ENCODE measurements around the gene IBA57.
A peak's percentile ranks its signal among the peaks of the same experiment; 100 is the strongest.
"Not testable (repeated sequence)": the region's sequence is repeated elsewhere in the genome, so short reads cannot be mapped to it uniquely, and the experiment has no call there.

IBA57 gene

GRCh38 chr1:228172591-228173527, 7.3 kb downstream of the IBA57 start:
- DNase-seq (ENCODE audit: low spot score): no peak

- DNase-seq (ENCODE audit: low spot score): peak; percentile 73
Observed at GRCh38 chr1:228173528-228174481, 8.2 kb downstream of the IBA57 start.

- DNase-seq (ENCODE audit: low spot score): peak; percentile 71
Observed at GRCh38 chr1:228174482-228175315, 9.1 kb downstream of the IBA57 start.

- DNase-seq (ENCODE audit: low spot score): no peak
Observed at GRCh38 chr1:228175316-228176023, 9.9 kb downstream of the IBA57 start.

GRCh38 chr1:228176024-228176395, 10.4 kb downstream of the IBA57 start:
- DNase-seq (ENCODE audit: low spot score): no peak

- no peak for DNase-seq (ENCODE audit: low spot score)
Observed at GRCh38 chr1:228176461-228177182, 11.0 kb downstream of the IBA57 start.

GRCh38 chr1:228177183-228177475, 11.5 kb downstream of the IBA57 start:
- no peak for DNase-seq (ENCODE audit: low spot score)

GRCh38 chr1:228177721-228178710, 12.4 kb downstream of the IBA57 start:
- no peak for DNase-seq (ENCODE audit: low spot score)

GRCh38 chr1:228178737-228179684, 13.4 kb downstream of the IBA57 start:
- no peak for DNase-seq (ENCODE audit: low spot score)

GRCh38 chr1:228180271-228180958, 14.8 kb downstream of the IBA57 start:
- no peak for DNase-seq (ENCODE audit: low spot score)

- DNase-seq (ENCODE audit: low spot score): no peak
Observed at GRCh38 chr1:228180959-228181644, 15.5 kb downstream of the IBA57 start.

- DNase-seq (ENCODE audit: low spot score): no peak
Observed at GRCh38 chr1:228181645-228182034, 16.0 kb downstream of the IBA57 start.

- DNase-seq (ENCODE audit: low spot score): no peak
Observed at GRCh38 chr1:228182296-228183030, 16.9 kb downstream of the IBA57 start.

GRCh38 chr1:228184152-228184551, 18.5 kb downstream of the IBA57 start:
- no peak for DNase-seq (ENCODE audit: low spot score)

- DNase-seq (ENCODE audit: low spot score): no peak
Observed at GRCh38 chr1:228185641-228185965, 20.0 kb downstream of the IBA57 start.

GRCh38 chr1:228188249-228188648, 22.6 kb downstream of the IBA57 start:
- not testable (repeated sequence) for DNase-seq (ENCODE audit: low spot score)

GRCh38 chr1:228190182-228190581, 24.6 kb downstream of the IBA57 start:
- no peak for DNase-seq (ENCODE audit: low spot score)
